ENCODE measurements around the gene NUP37. TPM values are rescaled to one million over a fixed set of nuclear protein-coding genes. Genes with fewer than 3 reads are reported as not detected.
"Not testable (repeated sequence)": the region's sequence is repeated elsewhere in the genome, so short reads cannot be mapped to it uniquely, and the experiment has no call there.

NUP37 gene
- 52.8 TPM for total RNA-seq
- 22.3 TPM for polyA plus RNA-seq
- long read RNA-seq, donor 1, partial matches to known transcripts = 0 of 1 reads
- long read RNA-seq, donor 1, other reads (novel, unspliced or antisense) = 0 of 1 reads
- long read RNA-seq, donor 2 = 0 reads
- long read RNA-seq, donor 3, transcript NUP37-209 (10 exons, 2,372 nt) = major isoform, 27 of 61 reads
- long read RNA-seq, donor 3, partial matches to known transcripts = 29 of 61 reads
- long read RNA-seq, donor 3, other reads (novel, unspliced or antisense) = 0 of 61 reads
- long read RNA-seq, donor 4, transcript NUP37-209 (10 exons, 2,372 nt) = major isoform, 6 of 15 reads
- long read RNA-seq, donor 4, partial matches to known transcripts = 6 of 15 reads
- long read RNA-seq, donor 4, other reads (novel, unspliced or antisense) = 0 of 15 reads
- long read RNA-seq, donor 5, transcript NUP37-209 (10 exons, 2,372 nt) = major isoform, 21 of 45 reads
- long read RNA-seq, donor 5, partial matches to known transcripts = 20 of 45 reads
- long read RNA-seq, donor 5, other reads (novel, unspliced or antisense) = 0 of 45 reads
- long read RNA-seq, donor 6, transcript NUP37-209 (10 exons, 2,372 nt) = major isoform, 8 of 10 reads
- long read RNA-seq, donor 6, partial matches to known transcripts = 0 of 10 reads
- long read RNA-seq, donor 6, other reads (novel, unspliced or antisense) = 0 of 10 reads
- long read RNA-seq, donor 7, transcript NUP37-209 (10 exons, 2,372 nt) = major isoform, 18 of 22 reads
- long read RNA-seq, donor 7, partial matches to known transcripts = 0 of 22 reads
- long read RNA-seq, donor 7, other reads (novel, unspliced or antisense) = 0 of 22 reads
- long read RNA-seq, donor 8, transcript NUP37-209 (10 exons, 2,372 nt) = major isoform, 9 of 10 reads
- long read RNA-seq, donor 8, partial matches to known transcripts = 0 of 10 reads
- long read RNA-seq, donor 8, other reads (novel, unspliced or antisense) = 0 of 10 reads
- long read RNA-seq, donor 9, transcript NUP37-209 (10 exons, 2,372 nt) = major isoform, 16 of 25 reads
- long read RNA-seq, donor 9, partial matches to known transcripts = 8 of 25 reads
- long read RNA-seq, donor 9, other reads (novel, unspliced or antisense) = 0 of 25 reads
- long read RNA-seq, donor 10, transcript NUP37-209 (10 exons, 2,372 nt) = major isoform, 15 of 30 reads
- long read RNA-seq, donor 10, partial matches to known transcripts = 12 of 30 reads
- long read RNA-seq, donor 10, other reads (novel, unspliced or antisense) = 0 of 30 reads

DNA sequence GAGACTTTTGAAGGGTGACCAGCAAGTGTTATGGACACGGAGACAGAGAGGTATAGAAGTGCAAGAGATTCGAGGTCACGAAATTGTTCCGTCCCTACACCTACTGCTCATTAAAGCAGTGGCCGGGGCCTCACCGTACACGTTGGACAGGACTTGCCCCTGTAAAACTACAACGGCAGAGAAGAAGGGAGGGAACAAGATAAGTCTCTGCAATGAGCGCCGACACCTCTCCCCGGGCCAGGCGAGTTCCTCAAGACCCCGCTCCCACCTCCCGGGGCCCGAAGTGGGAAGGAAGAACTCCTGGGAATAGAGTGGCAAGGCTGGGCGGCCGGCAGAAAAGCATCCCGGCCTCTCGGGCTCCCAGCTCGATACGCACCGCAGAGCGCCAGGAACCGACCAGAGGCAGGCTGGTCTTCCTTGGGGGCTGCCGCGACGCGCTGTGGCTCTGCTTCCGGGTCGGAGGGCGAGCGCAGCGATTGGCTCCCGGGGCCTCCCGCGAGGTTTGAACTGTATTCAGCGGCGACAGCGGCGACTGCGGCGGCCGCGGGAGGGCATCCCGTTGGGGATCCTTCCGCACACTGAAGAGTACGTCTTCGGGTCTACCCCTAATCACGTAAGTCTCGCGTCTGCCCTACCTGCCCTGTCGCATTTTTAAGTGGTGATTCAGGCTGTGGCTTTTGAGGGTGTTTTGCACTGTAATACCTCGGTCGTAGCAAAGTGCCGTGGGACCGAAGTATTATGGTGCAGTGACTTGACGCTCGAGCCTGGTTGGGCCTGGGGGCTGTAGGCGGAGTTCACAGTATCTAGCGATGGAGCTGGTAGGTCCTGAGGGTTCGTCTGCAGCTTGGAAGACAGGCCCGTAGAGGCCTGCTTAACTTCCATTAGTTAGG, at the start of gene NUP37, which contains the start of gene PARPBP:
NUP37 (minus strand) TSS at position 441 of the 890 bp plus-strand sequence. CDS start 1,596 bp downstream, outside the sequence.
PARPBP (plus strand) TSS at position 510 of the 890 bp plus-strand sequence. CDS start 3,706 bp downstream, outside the sequence.
- Histone ChIP-seq H3K4me1 (ENCODE audit: control insufficient read depth in 2 of 2, insufficient read depth in 2 of 2, low read length in 2 of 2) (peaks cover 8 to 13% of the 10 kb centered on the region in 2 donors), H3K36me3 (ENCODE audit: control insufficient read depth in 2 of 2, insufficient read depth in 2 of 2, low read length in 1 of 2) (peaks cover 0 to 17% of the 10 kb centered on the region in 2 donors), H3K27me3 (ENCODE audit: control insufficient read depth in 2 of 2, insufficient read depth in 1 of 2, low read length in 1 of 2) (no peaks in the 10 kb centered on the region), H3K4me3 (ENCODE audit: low read length in 2 of 2) (peak within 1 kb of the TSS; percentile 88 to 93), H3K9me3 (ENCODE audit: control insufficient read depth in 2 of 2, insufficient read depth in 1 of 2, low read length in 1 of 2) (no peaks in the 10 kb centered on the region), H3K27ac (ENCODE audit: low read depth in 1 of 2, low read length in 1 of 2) (peak within 1 kb of the TSS; percentile 85 to 86)
- peak; percentile 72 to 95 (median 85) for DNase-seq (ENCODE audit: low read depth in 6 of 9, low spot score in 9 of 9)
- WGBS = under 1% methylated on average over 62 of the region's 62 CpGs

GRCh38 chr12:102167821-102168604, 48.1 kb upstream of the NUP37 start:
- no peak for DNase-seq (ENCODE audit: low read depth in 6 of 9, low spot score in 9 of 9)
- no peaks in the 10 kb centered on the region for H3K9me3 ChIP-seq (ENCODE audit: control insufficient read depth in 2 of 2, insufficient read depth in 1 of 2, low read length in 1 of 2)
- no peak overlapping the region for H3K27ac ChIP-seq (ENCODE audit: low read depth in 1 of 2, low read length in 1 of 2)
- H3K36me3 ChIP-seq (ENCODE audit: control insufficient read depth in 2 of 2, insufficient read depth in 2 of 2, low read length in 1 of 2) = no peaks in the 10 kb centered on the region
- no peaks in the 10 kb centered on the region for H3K4me1 ChIP-seq (ENCODE audit: control insufficient read depth in 2 of 2, insufficient read depth in 2 of 2, low read length in 2 of 2)
- no peak overlapping the region for H3K4me3 ChIP-seq (ENCODE audit: low read length in 2 of 2)
- H3K27me3 ChIP-seq (ENCODE audit: control insufficient read depth in 2 of 2, insufficient read depth in 1 of 2, low read length in 1 of 2) = no peaks in the 10 kb centered on the region

DNA sequence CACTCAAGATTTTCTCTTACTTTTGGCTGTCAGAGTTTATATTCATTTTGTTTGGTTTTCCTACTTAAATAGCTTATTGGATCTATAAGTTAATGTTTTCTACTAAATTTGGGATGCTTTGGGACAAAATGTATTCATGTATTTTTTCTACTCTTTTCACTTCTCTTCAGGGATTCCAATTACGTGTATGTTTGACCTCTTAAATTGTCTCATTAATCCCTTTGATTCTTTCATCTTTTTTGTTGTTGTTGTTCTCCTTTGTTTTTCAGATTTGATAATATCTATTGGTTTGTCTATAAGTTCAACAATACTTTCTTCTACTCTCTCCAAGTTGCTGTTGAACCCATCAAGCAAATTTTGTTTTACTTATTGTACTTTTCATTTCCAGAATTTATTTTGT, 43.5 kb upstream of the NUP37 start:
- Histone ChIP-seq H3K27ac (ENCODE audit: low read depth in 1 of 2, low read length in 1 of 2) (no peak overlapping the region), H3K4me3 (ENCODE audit: low read length in 2 of 2) (no peak overlapping the region), H3K27me3 (ENCODE audit: control insufficient read depth in 2 of 2, insufficient read depth in 1 of 2, low read length in 1 of 2) (no peaks in the 10 kb centered on the region), H3K4me1 (ENCODE audit: control insufficient read depth in 2 of 2, insufficient read depth in 2 of 2, low read length in 2 of 2) (no peaks in the 10 kb centered on the region), H3K9me3 (ENCODE audit: control insufficient read depth in 2 of 2, insufficient read depth in 1 of 2, low read length in 1 of 2) (no peaks in the 10 kb centered on the region), H3K36me3 (ENCODE audit: control insufficient read depth in 2 of 2, insufficient read depth in 2 of 2, low read length in 1 of 2) (no peaks in the 10 kb centered on the region)
- 98% methylated on average over 1 of the region's 1 CpG for WGBS
- DNase-seq (ENCODE audit: low read depth in 6 of 9, low spot score in 9 of 9) = no peak

DNA sequence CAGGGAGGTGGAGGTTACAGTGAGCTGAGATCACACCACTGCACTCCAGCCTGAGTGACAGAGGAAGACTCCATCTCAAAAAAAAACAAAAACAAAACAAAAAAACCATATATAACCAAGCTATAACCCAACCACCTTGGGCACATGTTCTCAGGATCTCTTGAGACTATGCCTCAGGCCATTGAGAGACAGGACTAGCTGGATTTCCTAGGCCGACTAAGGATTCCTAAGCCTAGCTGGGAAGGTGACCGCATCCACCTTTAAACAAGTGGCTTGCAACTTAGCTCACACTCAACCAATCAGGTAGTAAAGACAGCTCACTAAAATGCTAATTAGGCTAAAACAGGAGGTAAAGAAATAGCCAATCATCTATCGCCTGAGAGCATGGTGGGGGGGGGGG, 35.3 kb upstream of the NUP37 start:
- not testable (repeated sequence) for H3K27me3 ChIP-seq (ENCODE audit: control insufficient read depth in 2 of 2, insufficient read depth in 1 of 2, low read length in 1 of 2); DNase-seq (ENCODE audit: low read depth in 6 of 9, low spot score in 9 of 9); H3K9me3 ChIP-seq (ENCODE audit: control insufficient read depth in 2 of 2, insufficient read depth in 1 of 2, low read length in 1 of 2); H3K4me1 ChIP-seq (ENCODE audit: control insufficient read depth in 2 of 2, insufficient read depth in 2 of 2, low read length in 2 of 2); H3K4me3 ChIP-seq (ENCODE audit: low read length in 2 of 2); H3K27ac ChIP-seq (ENCODE audit: low read depth in 1 of 2, low read length in 1 of 2)
- 100% methylated on average over 3 of the region's 3 CpGs for WGBS
- peaks cover 11% of the 10 kb centered on the region in 2 donors for H3K36me3 ChIP-seq (ENCODE audit: control insufficient read depth in 2 of 2, insufficient read depth in 2 of 2, low read length in 1 of 2)

GRCh38 chr12:102147062-102147587, 27.2 kb upstream of the NUP37 start:
- not testable (repeated sequence) for DNase-seq (ENCODE audit: low read depth in 6 of 9, low spot score in 9 of 9); H3K4me1 ChIP-seq (ENCODE audit: control insufficient read depth in 2 of 2, insufficient read depth in 2 of 2, low read length in 2 of 2); H3K9me3 ChIP-seq (ENCODE audit: control insufficient read depth in 2 of 2, insufficient read depth in 1 of 2, low read length in 1 of 2); H3K27ac ChIP-seq (ENCODE audit: low read depth in 1 of 2, low read length in 1 of 2); H3K27me3 ChIP-seq (ENCODE audit: control insufficient read depth in 2 of 2, insufficient read depth in 1 of 2, low read length in 1 of 2); H3K36me3 ChIP-seq (ENCODE audit: control insufficient read depth in 2 of 2, insufficient read depth in 2 of 2, low read length in 1 of 2); H3K4me3 ChIP-seq (ENCODE audit: low read length in 2 of 2)
- 97% methylated on average over 4 of the region's 4 CpGs for WGBS

- H3K36me3 ChIP-seq (ENCODE audit: control insufficient read depth in 2 of 2, insufficient read depth in 2 of 2, low read length in 1 of 2) = no peaks in the 10 kb centered on the region
- H3K4me1 ChIP-seq (ENCODE audit: control insufficient read depth in 2 of 2, insufficient read depth in 2 of 2, low read length in 2 of 2) = peaks cover 0 to 5% of the 10 kb centered on the region in 2 donors
- no peak overlapping the region for H3K4me3 ChIP-seq (ENCODE audit: low read length in 2 of 2)
- 92% methylated on average over 1 of the region's 1 CpG for WGBS
- H3K27ac ChIP-seq (ENCODE audit: low read depth in 1 of 2, low read length in 1 of 2) = no peak overlapping the region
- no peak for DNase-seq (ENCODE audit: low read depth in 6 of 9, low spot score in 9 of 9)
- H3K27me3 ChIP-seq (ENCODE audit: control insufficient read depth in 2 of 2, insufficient read depth in 1 of 2, low read length in 1 of 2) = no peaks in the 10 kb centered on the region
- peaks cover 0 to 7% of the 10 kb centered on the region in 2 donors for H3K9me3 ChIP-seq (ENCODE audit: control insufficient read depth in 2 of 2, insufficient read depth in 1 of 2, low read length in 1 of 2)
Measured at GRCh38 chr12:102144221-102144620, 24.3 kb upstream of the NUP37 start.

GRCh38 chr12:102142866-102143373, 23.0 kb upstream of the NUP37 start:
- H3K27me3 ChIP-seq (ENCODE audit: control insufficient read depth in 2 of 2, insufficient read depth in 1 of 2, low read length in 1 of 2); H3K9me3 ChIP-seq (ENCODE audit: control insufficient read depth in 2 of 2, insufficient read depth in 1 of 2, low read length in 1 of 2); H3K4me1 ChIP-seq (ENCODE audit: control insufficient read depth in 2 of 2, insufficient read depth in 2 of 2, low read length in 2 of 2); H3K4me3 ChIP-seq (ENCODE audit: low read length in 2 of 2); H3K36me3 ChIP-seq (ENCODE audit: control insufficient read depth in 2 of 2, insufficient read depth in 2 of 2, low read length in 1 of 2); H3K27ac ChIP-seq (ENCODE audit: low read depth in 1 of 2, low read length in 1 of 2): not testable (repeated sequence)
- DNase-seq (ENCODE audit: low read depth in 6 of 9, low spot score in 9 of 9) = peak in 2 of 9 donors; percentile 21 to 35
- WGBS = 91% methylated on average over 11 of the region's 11 CpGs

Measured in thymus (tissue), 14 donors.